NT2/D1 (cell line): Measurements from ENCODE around the gene ABHD12.

ENCODE experiments used
- DNase-seq: peaks from one replicate; pipeline ENCODE4 v3.0.0-alpha.2; 2011; ENCODE audit warnings: low read depth, low spot score
- H3K27me3 ChIP-seq: 2 replicates; pipeline ENCODE4 v1.6.0; 2011; ENCODE audit warnings: mild to moderate bottlenecking; ENCODE audit not compliant: insufficient read length, insufficient read depth
- H3K36me3 ChIP-seq: 2 replicates; pipeline ENCODE4 v1.6.1; 2011; ENCODE audit warnings: mild to moderate bottlenecking, low read length, mixed read lengths; ENCODE audit not compliant: insufficient read depth, insufficient read length
- H3K4me1 ChIP-seq: 2 replicates; pipeline ENCODE4 v1.5.1; 2011; ENCODE audit not compliant: insufficient read depth, insufficient read length
- H3K4me3 ChIP-seq: 2 replicates; pipeline ENCODE4 v1.5.1; 2011; ENCODE audit warnings: low read depth; ENCODE audit not compliant: insufficient read length
- H3K9ac ChIP-seq: 2 replicates; pipeline ENCODE4 v1.6.0; 2011; ENCODE audit warnings: low read depth; ENCODE audit not compliant: insufficient read length
- H3K9me3 ChIP-seq: 2 replicates; pipeline ENCODE4 v1.5.1; 2011; ENCODE audit warnings: mild to moderate bottlenecking, low read length; ENCODE audit not compliant: insufficient read depth
- SUZ12 ChIP-seq: IDR thresholded peaks from 2 replicates; pipeline ENCODE4 v1.6.1; 2011; ENCODE audit not compliant: insufficient read length, insufficient read depth; ENCODE audit errors: extremely low read depth
- YY1 ChIP-seq: IDR thresholded peaks from 2 replicates; pipeline ENCODE4 v1.6.1; 2011; ENCODE audit not compliant: insufficient read length, insufficient read depth
- ZNF274 ChIP-seq: IDR thresholded peaks from 2 replicates; pipeline ENCODE4 v1.6.1; 2011; ENCODE audit warnings: mild to moderate bottlenecking, low read depth, low read length

ABHD12 gene

GRCh38 chr20:25285091-25285647 is 105.5 kb downstream of the ABHD12 start:
- Histone ChIP-seq H3K9me3 (no peaks in the 10 kb centered on the region), H3K4me3 (no peak overlapping the region), H3K4me1 (no peaks in the 10 kb centered on the region), H3K9ac (no peak overlapping the region), H3K36me3 (peaks cover 94% of the 10 kb centered on the region), H3K27me3 (no peaks in the 10 kb centered on the region)
- DNase-seq, result no peak
- no peak for TF ChIP-seq SUZ12
- no peak for TF ChIP-seq ZNF274
- no peak for TF ChIP-seq YY1

GRCh38 chr20:25284131-25284601 is 106.5 kb downstream of the ABHD12 start:
- TF ChIP-seq YY1 (no peak), SUZ12 (no peak), ZNF274 (no peak)
- Histone ChIP-seq H3K27me3 (no peaks in the 10 kb centered on the region), H3K9ac (no peak overlapping the region), H3K9me3 (no peaks in the 10 kb centered on the region), H3K4me1 (no peaks in the 10 kb centered on the region), H3K4me3 (no peak overlapping the region), H3K36me3 (peaks cover 95% of the 10 kb centered on the region)
- no peak for DNase-seq

- no peaks in the 10 kb centered on the region for H3K27me3 ChIP-seq
- H3K36me3 ChIP-seq, result peaks cover 96% of the 10 kb centered on the region
- no peaks in the 10 kb centered on the region for H3K9me3 ChIP-seq
- DNase-seq, result no peak
- no peak for TF ChIP-seq ZNF274
- H3K4me3 ChIP-seq, result no peak overlapping the region
- no peaks in the 10 kb centered on the region for H3K4me1 ChIP-seq
- H3K9ac ChIP-seq, result no peak overlapping the region
Measured at GRCh38 chr20:25283221-25283951, 107.2 kb downstream of the ABHD12 start.

- Histone ChIP-seq H3K9me3 (no peaks in the 10 kb centered on the region), H3K27me3 (no peaks in the 10 kb centered on the region), H3K36me3 (peaks cover 95% of the 10 kb centered on the region), H3K4me1 (no peaks in the 10 kb centered on the region), H3K4me3 (no peak overlapping the region), H3K9ac (no peak overlapping the region)
- no peak for TF ChIP-seq SUZ12
- TF ChIP-seq YY1, result no peak
- TF ChIP-seq ZNF274, result no peak
- DNase-seq, result no peak
Measured at GRCh38 chr20:25282796-25283195, 107.8 kb downstream of the ABHD12 start.

GRCh38 chr20:25282034-25282781 is 108.4 kb downstream of the ABHD12 start:
- Histone ChIP-seq H3K36me3 (peaks cover 95% of the 10 kb centered on the region), H3K9ac (peak overlapping the region; percentile 32), H3K9me3 (no peaks in the 10 kb centered on the region), H3K4me1 (no peaks in the 10 kb centered on the region), H3K4me3 (no peak overlapping the region), H3K27me3 (no peaks in the 10 kb centered on the region)
- no peak for TF ChIP-seq YY1
- TF ChIP-seq ZNF274, result no peak
- no peak for TF ChIP-seq SUZ12
- DNase-seq, result no peak

- Histone ChIP-seq H3K36me3 (peaks cover 95% of the 10 kb centered on the region), H3K4me1 (no peaks in the 10 kb centered on the region)
- no peak for DNase-seq
Measured at GRCh38 chr20:25281541-25281991, 109.1 kb downstream of the ABHD12 start.

More at GRCh38 chr20:25281541-25281991, 109.1 kb downstream of the ABHD12 start:
- TF ChIP-seq YY1, result no peak
- no peak for TF ChIP-seq SUZ12
- no peak overlapping the region for H3K4me3 ChIP-seq
- H3K9me3 ChIP-seq, result no peaks in the 10 kb centered on the region
- no peak overlapping the region for H3K9ac ChIP-seq
- H3K27me3 ChIP-seq, result no peaks in the 10 kb centered on the region
